HG03558 (cell line): Measurements from ENCODE around the gene OPTC.

Experiments used
- ATAC-seq: cut with Tn5 transposase; IDR thresholded peaks from one replicate; pipeline ENCODE4 v1.9.1; 2021; ENCODE audit warnings: moderate number of reproducible peaks; ENCODE audit not compliant: unreplicated experiment; ENCODE audit errors: extremely low read depth

OPTC gene

DNA sequence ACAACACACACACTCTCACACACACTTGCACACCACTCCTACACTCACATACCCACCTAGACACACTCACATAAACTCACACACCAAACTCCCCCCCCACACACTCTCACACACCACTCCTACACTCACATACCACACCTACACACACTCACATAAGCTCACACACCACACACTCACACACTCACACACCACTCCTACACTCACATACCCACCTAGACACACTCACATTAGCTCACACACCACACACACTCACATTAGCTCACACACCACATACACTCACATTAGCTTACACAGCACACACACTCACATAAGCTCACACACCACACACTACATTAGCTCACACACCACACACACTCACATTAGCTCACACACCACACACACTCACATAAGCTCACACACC, 33.1 kb downstream of the OPTC start:
- no peak for ATAC-seq

GRCh38 chr1:203528063-203528462, 34.1 kb downstream of the OPTC start:
- ATAC-seq: no peak

DNA sequence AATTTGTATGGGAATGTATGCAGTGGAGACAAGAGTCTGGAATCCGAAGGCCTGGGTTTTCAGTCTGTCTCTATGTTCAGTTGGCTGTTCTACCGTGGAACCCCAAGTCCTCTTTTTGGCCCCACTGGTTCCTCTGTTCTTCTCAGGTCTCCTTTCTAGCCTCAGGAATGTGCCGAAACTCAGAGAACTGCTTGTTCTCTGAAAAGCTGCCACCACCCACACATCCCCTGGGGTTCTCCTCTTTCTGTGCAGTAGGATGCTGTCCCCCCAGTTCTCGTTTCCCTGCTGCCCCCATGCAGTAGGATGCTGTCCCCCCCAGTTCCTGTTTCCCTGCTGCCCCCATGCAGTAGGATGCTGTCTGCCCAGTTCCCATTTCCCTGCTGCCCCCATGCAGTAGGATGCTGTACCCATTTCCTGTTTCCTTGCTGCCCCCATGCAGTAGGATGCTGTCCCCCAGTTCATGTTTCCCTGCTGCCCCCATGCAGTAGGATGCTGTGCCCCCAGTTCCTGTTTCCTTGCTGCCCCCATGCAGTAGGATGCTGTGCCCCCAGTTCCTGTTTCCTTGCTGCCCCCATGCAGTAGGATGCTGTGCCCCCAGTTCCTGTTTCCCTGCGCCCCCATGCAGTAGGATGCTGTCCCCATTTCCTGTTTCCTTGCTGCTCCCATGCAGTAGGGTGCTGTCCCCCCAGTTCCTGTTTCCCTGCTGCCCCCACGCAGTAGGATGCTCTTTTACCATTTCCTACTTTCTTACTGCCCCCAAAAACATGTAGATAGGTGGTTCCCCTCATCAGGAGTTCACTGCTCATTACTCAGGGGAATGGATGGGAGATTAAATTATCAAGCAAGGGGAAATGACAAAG, 35.3 kb downstream of the OPTC start:
- ATAC-seq: no peak

DNA sequence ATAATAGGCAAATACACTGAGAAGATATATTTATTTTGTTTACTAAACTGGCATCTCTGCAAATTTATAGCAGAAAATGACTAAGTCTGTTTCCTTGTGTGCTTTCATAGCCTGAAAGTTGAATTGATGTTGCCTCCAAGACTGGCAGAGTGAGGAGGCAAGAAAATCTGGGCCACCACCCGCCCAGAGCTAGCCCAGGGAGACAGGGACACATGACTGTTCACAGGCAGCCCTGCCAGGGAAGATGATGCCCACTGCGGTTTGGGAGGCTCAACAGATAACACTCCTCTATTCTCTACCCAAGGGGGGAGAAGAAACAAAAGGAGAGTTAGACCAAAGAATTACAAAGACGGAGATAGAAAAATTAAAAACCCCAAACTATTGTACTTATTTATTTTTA, 37.1 kb downstream of the OPTC start:
- no peak for ATAC-seq

GRCh38 chr1:203534012-203534411, 40.1 kb downstream of the OPTC start:
- ATAC-seq: no peak

DNA sequence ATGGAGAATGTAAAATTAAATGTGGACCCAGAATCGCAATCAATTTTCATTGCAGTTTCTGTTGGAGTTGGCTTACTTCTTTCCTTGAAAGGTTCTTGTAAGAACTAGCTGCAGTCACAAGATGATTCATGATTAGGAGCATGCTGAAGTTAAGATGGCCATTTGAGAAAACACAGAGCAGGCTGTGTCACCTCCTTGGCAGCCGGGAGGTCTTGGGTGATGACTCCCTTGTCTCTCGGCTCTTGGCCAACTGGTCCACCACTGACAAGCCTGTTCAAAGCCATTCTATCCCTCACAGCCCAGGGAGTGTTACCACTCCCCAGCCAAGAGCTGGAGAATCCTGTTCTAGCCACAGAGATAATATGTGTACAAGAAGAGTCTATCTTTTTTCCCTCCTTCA, 40.6 kb downstream of the OPTC start:
- no peak for ATAC-seq

GRCh38 chr1:203536575-203536974, 42.6 kb downstream of the OPTC start:
- ATAC-seq: no peak

DNA sequence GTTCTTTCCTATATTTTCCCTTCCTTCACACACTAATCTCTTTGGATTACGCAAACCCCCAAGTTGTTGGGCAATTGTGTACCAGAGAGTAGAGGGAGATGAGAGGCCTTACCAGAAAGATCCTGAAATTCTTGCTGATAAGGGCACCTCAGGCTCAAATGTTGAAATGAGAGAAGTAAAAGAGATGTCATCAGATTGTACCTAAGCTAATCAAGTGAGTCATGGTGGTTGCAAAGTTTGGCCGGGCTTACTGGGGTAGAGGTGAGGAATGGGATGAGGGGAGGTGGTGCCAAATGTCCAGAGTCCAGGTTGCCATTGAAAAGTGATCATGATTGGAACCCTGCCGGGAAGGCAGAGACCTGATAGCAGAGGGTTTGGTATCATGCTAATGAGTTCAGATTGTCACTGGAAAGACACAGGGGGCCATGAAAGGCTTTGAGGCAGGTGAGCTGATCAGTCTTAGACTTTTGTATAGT, 43.1 kb downstream of the OPTC start:
- no peak for ATAC-seq

- no peak for ATAC-seq
Observed at GRCh38 chr1:203537806-203538464, 44.0 kb downstream of the OPTC start.

DNA sequence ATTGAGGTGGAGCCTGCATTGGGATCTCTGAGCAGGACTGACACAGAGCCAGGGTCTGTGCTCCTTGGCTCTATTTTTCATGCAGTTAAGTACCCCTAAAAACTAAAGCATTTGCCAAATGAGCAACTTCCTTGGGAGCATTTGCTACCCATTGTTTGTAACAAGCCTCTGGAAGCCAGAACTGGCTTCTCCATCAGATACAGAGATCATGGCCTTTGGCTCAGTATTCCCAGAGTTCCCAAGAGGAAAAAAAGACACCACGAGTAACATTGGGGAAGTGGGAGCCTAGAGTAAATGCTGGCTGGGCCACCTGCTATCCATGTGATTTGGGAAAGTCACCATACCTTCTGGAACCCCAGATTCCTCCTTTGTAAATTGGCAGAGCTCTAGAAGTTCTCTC, 44.8 kb downstream of the OPTC start:
- no peak for ATAC-seq

DNA sequence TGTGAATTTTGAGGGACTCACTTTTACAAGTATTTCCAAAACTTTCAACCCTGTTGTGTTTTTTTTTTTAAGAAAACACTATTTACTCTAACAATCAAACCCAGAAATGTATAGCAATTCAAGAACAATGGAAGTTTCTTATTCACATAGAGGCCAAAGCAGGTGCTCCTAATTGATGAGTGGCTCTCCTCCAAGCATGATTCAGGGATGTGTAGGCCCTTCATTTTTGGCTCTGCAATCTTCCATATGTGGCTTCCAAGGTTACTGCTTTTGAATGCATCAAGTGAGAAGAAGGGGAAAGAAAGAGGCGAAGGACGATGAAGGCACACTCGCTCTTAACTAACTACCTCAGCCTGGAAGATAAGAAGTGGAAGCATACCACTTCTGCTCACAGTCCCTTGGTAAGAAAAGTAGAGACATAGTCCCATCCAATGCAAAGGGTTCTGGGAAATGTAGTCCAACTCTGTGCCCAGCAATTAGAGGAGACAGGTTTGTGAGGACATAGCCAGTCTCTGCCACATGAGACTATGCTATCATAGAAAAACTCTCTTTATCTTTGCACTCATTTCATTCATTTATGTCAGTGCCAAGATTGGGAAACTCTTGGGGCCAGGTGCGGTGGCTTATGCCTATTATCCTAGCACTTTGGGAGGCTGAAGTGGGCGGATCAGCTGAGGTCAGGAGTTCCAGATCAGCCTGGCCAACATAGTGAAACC, 46.0 kb downstream of the OPTC start:
- ATAC-seq: no peak

- no peak for ATAC-seq
Observed at GRCh38 chr1:203544485-203544884, 50.5 kb downstream of the OPTC start.

DNA sequence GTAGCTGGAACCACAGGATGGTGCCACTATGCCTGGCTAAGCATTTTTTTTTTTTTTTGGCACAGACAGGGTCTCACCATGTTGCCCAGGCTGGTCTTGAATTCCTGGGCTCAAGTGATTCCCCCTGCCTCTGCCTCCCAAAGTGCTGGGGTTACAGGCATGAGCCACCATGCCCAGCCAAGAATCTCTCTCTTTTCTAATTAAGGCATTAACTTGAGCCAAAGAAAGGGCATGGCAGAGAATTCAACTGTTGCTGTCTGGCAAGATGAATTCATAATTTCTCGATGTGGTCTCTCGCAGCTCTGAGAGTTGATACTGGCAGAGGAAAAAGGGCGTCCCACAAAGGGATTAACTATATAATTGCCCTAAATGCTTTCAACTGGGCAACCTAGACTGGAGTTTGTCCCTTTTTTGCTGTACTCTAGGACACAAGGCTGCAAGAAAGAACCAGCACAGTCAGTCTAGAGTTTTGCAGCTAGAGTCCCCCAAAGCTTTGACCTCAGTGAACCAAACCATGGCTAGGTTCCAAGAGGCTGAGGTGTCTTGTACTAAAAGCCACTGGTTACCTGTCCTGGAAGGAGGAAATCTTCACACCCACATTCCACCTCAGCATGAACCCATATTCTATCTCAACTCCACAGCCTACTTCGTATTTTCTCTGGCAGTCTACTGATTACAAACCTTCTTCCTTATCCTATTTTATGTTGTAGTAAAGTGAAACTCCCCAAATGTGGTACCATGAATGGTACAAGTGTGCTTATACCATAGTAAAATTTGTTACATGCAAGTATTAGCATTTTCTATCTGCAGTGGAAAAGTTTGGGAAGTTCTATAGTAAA, 51.2 kb downstream of the OPTC start:
- no peak for ATAC-seq

- ATAC-seq: no peak
Observed at GRCh38 chr1:203546274-203546673, 52.3 kb downstream of the OPTC start.

DNA sequence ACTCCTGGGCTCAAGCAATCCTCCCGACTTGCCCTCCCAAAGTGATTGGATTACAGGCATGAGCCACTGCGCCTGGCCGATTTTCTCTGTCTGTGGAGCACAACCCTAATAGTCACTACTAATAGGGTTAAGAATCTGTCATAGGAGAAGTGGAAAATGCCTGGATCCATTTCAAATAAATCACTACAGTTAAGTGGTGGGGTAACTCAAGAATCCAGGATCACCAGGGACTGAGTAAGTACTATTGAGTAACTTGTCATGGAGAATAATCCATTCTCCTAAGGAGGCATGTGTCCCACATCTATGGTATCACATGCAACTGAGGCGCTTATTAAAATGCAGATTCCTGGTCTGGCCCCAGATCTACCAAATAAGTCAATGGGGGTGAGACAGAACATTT, 53.2 kb downstream of the OPTC start:
- ATAC-seq: no peak

DNA sequence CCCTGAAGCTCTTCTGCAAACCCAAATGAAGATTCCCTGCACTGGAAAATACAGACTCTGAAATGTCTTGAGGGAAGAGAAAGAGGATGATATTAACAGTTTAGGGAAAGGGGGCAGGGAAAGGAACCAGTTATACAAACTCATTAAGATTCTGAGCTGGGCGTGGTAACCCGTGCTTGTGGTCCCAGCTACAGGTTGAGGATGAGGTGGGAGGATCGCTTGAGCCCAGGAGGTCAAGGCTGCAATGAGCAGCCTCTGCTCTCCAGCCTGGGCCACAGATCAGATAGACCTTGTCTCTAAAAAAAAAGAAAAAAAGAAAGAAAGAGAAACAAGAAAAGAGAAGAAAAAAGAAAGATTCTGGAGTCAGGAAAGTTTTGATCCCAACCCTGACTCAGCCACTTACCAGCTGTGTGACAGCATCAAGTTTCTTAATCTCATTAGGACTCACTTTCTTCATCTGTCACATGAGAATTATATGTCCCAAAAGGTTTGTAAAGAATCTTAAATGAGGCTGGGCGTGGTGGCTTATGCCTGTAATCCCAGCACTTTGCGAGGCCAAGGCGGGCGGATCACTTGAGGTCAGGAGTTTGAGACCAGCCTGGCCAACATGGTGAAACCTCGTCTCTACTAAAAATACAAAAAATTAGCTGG, 53.9 kb downstream of the OPTC start:
- ATAC-seq: no peak

GRCh38 chr1:203548892-203549291, 54.9 kb downstream of the OPTC start:
- ATAC-seq: no peak

DNA sequence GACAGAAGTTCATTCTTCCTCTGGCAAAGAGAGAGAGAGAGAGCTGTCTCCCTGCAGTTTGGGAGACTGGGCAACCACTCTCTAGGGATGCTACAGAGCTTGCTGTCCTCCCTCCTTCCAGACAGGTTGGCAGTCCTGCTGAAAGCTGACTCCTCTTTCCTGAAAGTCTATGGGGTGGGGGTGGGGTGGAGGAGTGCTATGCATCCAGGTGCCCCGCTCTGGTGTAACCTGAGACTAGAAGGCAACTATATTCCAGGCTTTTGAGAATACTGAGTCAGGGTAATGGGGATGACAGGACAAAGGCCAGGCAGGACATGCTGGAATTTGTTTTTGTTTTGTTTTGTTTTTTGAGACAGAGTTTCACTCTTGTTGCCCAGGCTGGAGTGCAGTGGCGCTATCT, 55.4 kb downstream of the OPTC start:
- ATAC-seq: no peak

DNA sequence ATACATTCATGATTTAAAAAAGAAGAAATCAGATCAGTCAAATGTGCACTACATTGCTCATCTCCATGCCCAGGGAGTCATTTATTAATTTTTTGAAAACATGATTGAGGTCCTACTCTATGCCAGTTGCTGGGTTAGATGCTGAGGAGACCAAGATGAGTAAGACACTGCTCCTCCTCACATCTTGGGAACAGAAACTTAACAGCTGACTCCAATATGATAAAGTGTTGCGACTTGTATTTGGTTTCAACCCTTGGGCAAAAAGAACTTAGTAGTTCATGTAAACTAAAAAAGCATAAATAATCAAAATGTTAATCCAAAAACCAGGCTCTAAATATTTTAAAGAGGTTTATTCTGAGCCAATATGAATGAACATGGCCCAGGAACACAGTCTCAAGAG, 56.9 kb downstream of the OPTC start:
- no peak for ATAC-seq

- ATAC-seq: no peak
Observed at GRCh38 chr1:203551550-203551949, 57.6 kb downstream of the OPTC start.
